Bronchial epithelial cell (primary cell): ENCODE results near the gene SHROOM3. TPM values are rescaled to one million over a fixed set of nuclear protein-coding genes. Genes with fewer than 3 reads are reported as not detected.

Experiments
- DNase-seq: peaks from one replicate; pipeline ENCODE4 v3.0.0-alpha.2; 2010; ENCODE audit warnings: low read depth
- FAIRE-seq: peaks from 2 replicates; lab custom pipeline; 2011; peaks lifted over from hg19 to GRCh38; lab: Jason Lieb, UNC
- H3K27me3 ChIP-seq: 2 replicates; pipeline ENCODE4 v1.5.1; 2011; ENCODE audit warnings: low read length; ENCODE audit not compliant: control insufficient read depth, insufficient read depth
- H3K36me3 ChIP-seq: 2 replicates; pipeline ENCODE4 v1.5.1; 2011; ENCODE audit warnings: low read length; ENCODE audit not compliant: control insufficient read depth, insufficient read depth
- H3K4me3 ChIP-seq: 2 replicates; pipeline ENCODE4 v1.5.1; 2011; ENCODE audit warnings: mild to moderate bottlenecking, low read depth, low read length, control low read depth
- CTCF ChIP-seq: IDR thresholded peaks from 2 replicates; pipeline ENCODE4 v1.5.1; 2011; ENCODE audit warnings: mild to moderate bottlenecking, moderate library complexity, low read length, control low read depth, inconsistent platforms; ENCODE audit not compliant: insufficient read depth, severe bottlenecking
- total RNA-seq: library from RNA; depleted of rRNA; stranded (reverse); fragments of >200 nt; gene quantifications from 2 replicates; pipeline ENCODE4 v1.2.1, GENCODE V29; 2014

The SHROOM3 gene
- total RNA-seq, 1 donor from 2014 or later, result 6.3 TPM

GRCh38 chr4:76658231-76659102 is 223.4 kb downstream of the SHROOM3 start:
- no peak for TF ChIP-seq CTCF
- Histone ChIP-seq H3K36me3 (no peaks in the 10 kb centered on the region), H3K4me3 (no peak overlapping the region), H3K27me3 (no peaks in the 10 kb centered on the region)
- no peak for FAIRE-seq
- DNase-seq, result peak; percentile 83

GRCh38 chr4:76659103-76659490 is 224.1 kb downstream of the SHROOM3 start:
- no peak for DNase-seq
- FAIRE-seq, result no peak

GRCh38 chr4:76663824-76664223 is 228.8 kb downstream of the SHROOM3 start:
- no peak for FAIRE-seq
- Histone ChIP-seq H3K4me3 (no peak overlapping the region), H3K27me3 (no peaks in the 10 kb centered on the region), H3K36me3 (no peaks in the 10 kb centered on the region)
- TF ChIP-seq CTCF, result no peak
- DNase-seq, result peak; percentile 57

More at GRCh38 chr4:76659103-76659490, 224.1 kb downstream of the SHROOM3 start:
- H3K4me3 ChIP-seq, result no peak overlapping the region
- H3K27me3 ChIP-seq, result no peaks in the 10 kb centered on the region
- TF ChIP-seq CTCF, result no peak
- no peaks in the 10 kb centered on the region for H3K36me3 ChIP-seq

- Histone ChIP-seq H3K27me3 (no peaks in the 10 kb centered on the region), H3K36me3 (no peaks in the 10 kb centered on the region), H3K4me3 (no peak overlapping the region)
- DNase-seq (peak; percentile 99), FAIRE-seq (peak; percentile 98)
- no peak for TF ChIP-seq CTCF
Measured at GRCh38 chr4:76665153-76665552, 230.1 kb downstream of the SHROOM3 start.

GRCh38 chr4:76665721-76666120 is 230.7 kb downstream of the SHROOM3 start:
- no peak for TF ChIP-seq CTCF

More at GRCh38 chr4:76665721-76666120, 230.7 kb downstream of the SHROOM3 start:
- Histone ChIP-seq H3K36me3 (no peaks in the 10 kb centered on the region), H3K4me3 (no peak overlapping the region), H3K27me3 (no peaks in the 10 kb centered on the region)
- no peak for FAIRE-seq
- DNase-seq, result no peak
